Hematopoietic multipotent progenitor cell treated with erythropoietin and hydrocortisone succinate and interleukin-3 and kit ligand, for 6 days (in vitro differentiated cells): ENCODE results near the gene FNIP2.
"Not testable (repeated sequence)": the region's sequence is repeated elsewhere in the genome, so short reads cannot be mapped to it uniquely, and the experiment has no call there.

Experiments used
- DNase-seq: peaks from one replicate; pipeline ENCODE4 v3.0.0-alpha.2; 2015

The FNIP2 gene

DNA sequence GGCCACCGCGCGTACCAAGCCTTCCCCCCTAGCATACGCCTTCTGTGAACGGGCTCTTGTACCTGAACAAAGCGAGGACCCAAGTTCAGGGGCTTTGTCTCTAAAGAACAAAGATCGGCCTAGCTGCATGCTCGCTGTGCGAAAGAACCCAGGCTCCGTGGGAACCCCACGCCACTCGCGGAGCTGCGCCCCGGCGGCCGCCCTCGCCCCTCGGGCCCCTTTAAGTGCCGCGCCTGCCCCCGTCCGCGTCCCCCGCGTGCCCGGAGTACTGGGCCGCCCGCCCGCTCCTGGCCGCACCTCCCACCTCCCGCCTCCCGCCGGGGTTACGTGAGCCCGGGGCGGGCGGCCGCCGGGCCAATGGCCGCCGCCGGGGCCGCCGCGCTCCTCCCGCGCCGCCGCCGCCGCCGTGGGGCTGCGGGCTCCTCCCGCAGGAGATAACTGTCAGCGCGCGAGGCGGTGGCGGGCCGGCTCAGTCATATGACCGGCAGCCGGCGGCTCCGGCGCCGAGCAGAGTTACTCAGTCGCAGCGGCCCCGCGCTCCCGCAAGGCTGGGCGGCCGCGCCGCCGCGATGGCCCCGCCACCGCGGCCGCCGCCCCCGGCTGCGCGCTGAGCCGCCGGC, at the start of gene FNIP2:
TSS of gene FNIP2 (plus strand) at position 472 of the 620 bp plus-strand sequence. CDS start 187 bp downstream, outside the sequence.
- peak; percentile 80 for DNase-seq

DNA sequence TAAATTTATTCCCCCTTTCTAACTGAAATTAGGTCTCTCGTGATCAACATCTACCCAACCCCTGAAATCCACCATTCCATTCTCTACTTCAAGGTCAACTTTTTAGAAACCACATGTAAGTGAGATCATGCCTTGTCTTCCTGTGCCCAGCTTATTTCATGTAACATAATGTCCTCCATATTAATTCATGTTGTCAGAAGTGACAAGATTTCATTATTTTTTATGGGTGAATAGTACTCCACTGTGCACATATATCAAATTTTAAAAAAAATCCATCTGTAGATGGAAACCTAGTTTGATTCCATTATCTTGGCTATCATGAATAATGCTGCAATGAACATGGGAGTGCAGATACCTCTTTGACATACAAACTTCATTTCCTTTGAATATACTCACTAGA, 47.1 kb upstream of the FNIP2 start:
- no peak for DNase-seq

DNA sequence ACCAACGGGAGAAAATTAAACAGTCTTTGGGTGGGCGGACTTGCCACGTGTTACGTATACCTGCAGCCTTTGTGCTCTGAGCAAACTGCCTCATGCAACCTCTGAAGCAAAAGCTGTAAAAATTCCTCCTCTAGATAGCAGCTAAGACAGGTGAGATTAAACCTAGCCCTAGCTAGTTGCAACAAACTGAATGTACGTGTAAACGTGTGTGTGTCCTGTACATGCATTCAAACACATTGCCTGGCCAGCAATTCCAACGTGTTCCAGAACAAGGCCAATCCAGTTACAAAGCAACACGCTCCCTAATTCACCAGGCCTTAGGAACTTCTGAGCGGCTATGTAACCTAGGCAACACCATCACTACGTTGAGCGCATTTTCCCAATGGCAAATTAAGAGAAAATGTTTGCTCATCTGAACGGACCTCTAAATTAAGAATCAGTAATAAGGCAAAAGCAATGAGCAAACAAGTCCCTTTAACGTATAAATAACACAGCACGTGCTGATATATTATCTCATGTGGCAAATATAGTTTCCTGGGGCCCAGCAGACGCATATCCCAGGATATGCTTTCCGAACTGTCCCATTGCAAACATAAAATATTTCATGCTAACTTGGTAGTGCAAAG, 46.4 kb upstream of the FNIP2 start:
- DNase-seq = peak; percentile 44

DNA sequence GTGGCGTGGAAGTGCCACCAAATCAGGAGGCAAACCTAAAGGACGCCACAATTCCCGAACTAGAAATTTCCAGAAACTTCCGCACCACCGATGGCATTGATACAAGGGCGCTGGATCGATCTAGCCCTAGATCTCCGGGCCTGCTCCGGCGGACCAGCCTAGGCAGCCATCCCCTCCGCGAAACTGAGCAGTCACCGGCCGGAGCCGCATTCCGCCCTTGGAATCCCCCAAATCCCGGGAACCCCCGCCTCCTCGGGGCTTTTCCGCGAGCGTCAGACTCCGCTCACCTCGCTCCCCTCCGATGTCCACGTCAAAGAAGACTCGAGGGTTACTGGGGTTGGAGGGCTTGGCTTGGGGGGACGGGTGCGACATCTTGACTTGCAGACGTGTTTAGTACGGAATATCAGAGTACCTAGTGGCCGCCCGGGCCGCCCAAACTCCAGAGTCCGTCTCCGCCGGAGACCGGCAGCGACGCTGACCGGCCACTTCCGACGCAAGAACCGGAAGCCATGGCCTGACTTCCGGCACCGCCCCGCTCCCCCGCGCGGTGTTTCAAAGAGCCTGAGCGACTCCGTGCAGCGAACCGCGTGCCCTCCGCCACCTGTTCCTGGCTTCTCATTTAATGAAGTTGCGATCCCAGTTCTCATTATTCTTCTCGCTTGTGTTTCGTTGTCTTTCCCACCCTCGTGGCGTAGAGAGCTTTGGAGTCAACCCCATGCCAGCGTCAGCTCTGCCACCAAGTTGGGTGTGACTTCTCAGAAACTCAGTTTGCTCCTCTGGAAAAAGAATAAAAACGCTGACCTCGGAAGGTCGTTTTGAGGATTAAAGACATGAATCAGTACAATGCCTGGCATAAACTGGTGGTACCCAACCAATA, 45.7 kb upstream of the FNIP2 start, which contains the start of gene PPID:
TSS of gene PPID (minus strand) at position 480 of the 877 bp plus-strand sequence. CDS start at position 372, 108 bp downstream.
- peak; percentile 92 for DNase-seq

DNA sequence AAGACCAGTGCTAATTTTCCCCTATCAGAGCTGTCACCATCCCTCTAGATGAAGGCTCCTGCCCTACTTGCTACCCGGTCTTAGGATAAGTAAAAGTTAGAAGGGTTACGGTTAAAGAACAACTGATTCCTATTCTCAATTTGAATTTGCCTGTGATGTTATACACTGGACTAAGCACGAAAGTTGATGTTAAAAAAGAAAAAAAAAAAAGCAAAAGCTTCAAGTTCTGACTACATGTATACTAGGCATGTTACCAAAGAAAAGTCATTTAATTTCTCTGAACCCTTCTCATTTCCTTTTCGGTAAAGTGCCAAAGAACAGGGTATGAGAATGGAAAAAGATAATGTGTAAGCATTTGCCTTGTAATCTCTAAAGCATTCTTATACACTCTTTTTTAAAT, 44.2 kb upstream of the FNIP2 start:
- no peak for DNase-seq

DNA sequence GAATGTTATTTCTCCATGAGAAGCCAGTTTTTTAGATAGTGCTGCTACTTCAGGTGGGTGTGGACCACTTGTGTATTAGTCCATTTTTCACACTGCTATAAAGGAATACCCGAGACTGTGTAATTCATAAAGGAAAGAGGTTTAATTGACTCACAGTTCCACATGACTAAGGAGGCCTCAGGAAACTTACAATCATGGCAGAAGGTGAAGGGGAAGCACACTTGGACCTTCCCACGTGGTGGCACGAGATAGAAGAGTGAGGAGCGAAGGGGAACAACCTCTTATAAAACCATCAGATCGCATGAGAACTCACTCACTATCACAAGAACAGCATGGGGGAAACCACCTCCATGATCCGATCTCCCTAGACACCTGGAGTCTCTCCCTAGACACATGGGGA, 42.2 kb upstream of the FNIP2 start:
- DNase-seq = no peak

DNA sequence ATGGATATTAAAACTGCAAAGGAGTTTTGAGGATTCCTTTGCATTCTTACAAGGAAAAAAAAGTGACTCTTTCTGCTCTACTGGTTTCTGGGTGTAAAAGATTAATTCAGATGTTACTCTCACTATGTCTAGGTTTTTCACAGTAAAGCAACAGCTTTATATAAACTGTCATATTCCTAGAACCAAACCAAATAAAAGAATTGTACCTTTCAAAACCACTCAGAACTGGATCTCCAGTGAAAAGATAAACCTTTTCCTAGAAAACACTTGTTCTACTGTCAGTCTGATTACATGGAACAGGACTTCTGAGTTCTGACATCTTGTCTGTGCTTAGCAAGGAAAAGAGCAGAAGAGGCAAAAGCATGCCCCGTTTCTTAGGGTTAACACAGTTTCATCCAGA, 40.6 kb upstream of the FNIP2 start:
- DNase-seq = no peak

DNA sequence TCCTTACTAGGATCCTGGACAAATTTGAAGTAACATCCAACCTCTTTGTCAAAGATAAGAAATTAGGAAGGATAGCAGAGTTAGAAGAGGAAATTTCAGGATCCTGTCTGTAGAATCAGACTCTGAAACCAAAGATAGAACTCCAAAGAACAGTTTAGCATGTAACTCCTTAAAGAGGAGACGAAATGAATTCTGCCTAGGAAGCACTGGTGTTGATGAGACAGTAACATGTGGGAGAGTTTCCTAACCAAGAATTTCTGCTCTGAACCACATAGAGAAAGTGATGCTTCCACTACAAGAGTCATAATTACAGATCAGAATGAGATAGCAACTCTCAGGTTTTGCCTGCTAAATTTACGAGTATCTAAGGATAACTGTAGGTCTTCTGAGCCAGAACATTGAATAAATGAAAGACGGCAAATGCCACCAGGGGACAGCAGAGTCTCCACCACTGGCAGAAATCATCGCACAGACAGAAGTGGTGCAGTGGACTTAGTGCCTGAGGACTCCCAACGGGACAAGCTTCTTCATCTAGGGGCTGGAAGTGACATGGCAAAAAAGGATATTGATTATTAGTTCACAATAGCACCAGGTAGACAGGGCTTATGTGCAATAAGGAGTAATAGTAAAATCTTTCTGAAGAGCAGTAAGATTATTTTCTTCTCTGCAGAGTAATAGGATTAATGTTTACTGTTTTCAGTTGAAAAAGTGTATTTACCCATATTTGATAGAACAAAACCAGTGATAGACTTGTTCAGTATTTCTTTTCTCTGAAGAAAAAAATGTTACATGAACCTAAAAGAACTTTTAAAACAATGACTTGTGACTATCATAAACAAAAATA, 38.9 kb upstream of the FNIP2 start:
- peak; percentile 85 for DNase-seq

DNA sequence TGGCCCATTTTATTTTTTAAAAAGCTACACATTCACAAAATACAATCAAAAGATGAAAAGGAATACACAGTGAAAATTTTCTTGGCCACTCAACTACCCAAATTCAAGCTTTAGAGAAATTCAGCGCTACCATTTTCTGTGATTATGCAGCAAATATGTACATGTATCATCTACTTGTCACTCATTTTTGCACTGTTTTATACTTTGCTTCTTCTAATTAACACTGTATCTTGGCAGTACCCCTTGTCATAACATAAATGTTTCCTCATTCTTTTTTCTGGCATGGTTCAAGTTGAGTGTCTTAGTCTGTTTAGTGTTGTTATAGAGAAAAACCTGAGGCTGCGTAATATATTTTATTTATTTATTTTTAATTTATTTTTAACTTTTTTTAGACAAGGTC, 30.0 kb upstream of the FNIP2 start:
- DNase-seq = no peak

DNA sequence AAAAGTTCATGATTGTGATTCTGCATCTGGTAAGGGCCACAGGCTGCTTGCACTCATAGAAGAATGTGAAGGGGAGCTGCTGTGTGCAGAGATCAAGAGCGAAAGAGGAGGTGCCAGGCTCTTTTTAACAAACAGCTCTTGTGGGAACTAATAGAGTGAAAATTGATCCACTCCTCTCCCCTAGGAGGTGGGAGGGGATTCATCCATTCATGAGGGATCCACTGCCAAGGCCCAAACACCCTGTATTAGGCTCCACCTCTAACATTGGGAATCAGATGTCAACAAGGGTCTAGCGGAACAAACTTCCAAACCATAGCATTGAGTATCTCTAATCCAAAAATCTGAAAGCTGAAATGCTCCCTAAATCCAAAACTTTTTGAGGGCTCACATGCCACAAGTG, 29.2 kb upstream of the FNIP2 start:
- DNase-seq = no peak

DNA sequence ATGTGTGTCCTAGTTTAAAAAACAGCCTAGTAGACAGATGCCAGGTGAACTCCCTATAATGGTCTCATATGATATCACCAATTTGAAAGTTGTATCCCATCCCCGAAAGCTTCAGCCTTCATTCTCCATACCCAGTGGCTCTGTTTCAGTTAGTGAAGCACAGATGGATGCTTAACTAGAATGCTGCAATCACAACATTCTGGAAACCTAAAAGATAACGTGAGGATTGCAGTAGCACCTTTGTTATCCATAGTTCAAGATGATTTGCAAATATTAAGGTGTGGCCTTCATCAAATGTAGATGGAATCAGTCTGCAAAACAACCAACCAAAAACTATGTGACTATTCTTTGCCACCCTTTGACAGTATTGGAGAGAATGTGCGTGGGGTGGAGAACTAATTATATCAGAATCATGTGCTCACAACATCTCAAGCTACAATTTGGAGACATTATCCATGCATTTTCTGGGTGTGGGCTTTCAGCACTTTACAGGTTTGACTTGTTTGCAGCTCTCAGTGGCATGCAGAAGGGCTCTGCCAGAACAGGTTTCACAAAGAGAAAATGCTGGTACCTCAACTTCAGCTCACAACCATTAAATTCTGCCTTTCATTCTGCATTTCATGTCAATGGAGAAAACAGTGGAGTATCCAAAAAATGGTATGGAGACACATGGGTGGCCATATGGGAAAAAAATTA, 27.4 kb upstream of the FNIP2 start:
- no peak for DNase-seq

DNA sequence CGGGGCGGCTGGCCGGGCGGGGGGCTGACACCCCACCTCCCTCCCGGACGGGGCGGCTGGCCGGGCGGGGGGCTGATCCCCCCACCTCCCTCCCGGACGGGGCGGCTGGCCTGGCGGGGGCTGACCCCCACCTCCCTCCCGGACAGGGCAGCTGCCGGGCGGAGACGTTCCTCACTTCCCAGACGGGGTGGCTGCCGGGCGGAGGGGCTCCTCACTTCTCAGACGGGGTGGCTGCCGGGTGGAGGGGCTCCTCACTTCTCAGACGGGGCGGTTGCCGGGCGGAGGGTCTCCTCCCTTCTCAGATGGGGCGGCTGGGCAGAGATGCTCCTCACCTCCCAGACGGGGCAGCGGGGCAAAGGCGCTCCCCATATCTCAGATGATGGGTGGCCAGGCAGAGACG, 22.3 kb upstream of the FNIP2 start:
- not testable (repeated sequence) for DNase-seq

DNA sequence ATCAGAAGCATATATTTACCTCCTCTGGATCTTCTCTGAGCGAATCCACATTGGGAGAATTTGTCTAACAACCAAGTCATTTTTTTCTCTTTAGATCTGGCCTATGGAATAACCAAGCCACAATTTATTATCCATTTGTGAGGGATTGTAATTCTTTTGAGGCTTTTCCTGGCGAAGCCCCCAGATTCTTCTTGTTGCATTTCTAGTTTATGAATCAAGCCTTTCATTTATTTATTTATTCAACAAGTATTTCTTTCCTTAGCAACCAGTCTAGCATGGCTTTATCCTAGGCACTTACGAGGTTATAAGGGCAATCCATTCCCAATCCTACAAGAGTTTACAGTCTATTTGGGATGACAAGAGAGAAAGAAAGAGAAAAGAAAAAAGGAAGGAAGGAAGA, 18.4 kb upstream of the FNIP2 start:
- no peak for DNase-seq

DNA sequence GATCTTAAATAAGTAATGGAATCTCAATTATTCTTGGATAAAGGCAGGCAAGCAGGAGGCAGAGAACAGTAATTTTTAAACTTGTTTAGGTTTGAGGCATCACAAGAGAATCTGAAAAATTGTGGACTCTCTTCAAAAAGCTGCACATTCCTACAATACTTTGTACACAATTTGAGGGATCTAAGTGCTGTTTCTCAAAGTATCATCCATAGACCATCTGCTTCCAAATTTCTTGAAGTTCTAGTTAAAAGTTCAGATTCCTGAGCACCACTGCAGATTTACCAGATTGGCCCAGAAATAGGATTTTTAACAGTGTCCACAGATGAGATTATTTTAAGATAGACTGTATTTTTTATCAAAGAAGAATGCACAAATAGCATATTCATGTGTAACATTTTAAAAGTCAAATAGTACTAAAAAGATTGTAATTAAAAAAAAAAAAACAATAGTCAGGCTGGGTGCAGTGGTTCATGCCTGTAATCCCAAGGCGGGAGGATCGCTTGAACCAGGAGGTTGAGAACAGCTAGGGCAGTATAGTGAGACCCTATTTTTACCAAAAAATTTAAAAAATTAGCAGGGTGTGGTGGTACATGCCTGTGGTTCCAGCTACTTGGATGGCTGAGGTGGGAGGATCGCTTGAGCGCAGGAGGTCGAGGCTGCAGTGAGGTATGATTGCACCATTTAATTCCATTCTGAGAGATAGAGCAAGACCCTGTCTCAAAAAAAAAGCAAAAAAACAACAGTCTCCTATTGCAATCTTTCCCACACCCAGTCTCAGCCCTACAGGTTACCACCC, 14.2 kb upstream of the FNIP2 start:
- DNase-seq = no peak

DNA sequence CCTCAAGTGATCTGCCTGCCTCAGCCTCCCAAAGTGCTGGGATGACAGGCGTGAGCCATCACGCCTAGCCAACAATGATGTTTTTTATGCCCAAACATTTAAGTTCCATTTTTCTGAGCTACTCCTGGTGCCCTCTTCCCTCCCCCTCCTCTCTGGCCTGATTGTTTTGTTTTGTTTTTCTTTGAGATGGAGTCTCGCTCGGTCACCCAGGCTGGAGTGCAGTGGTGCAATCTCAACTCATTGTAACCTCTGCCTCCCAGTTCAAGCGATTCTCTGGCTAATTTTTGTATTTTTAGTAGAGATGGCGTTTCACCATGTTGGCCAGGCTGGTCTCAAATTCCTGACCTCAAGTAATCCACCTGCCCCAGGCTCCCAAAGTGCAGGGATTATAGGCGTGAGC, 13.0 kb upstream of the FNIP2 start:
- DNase-seq = not testable (repeated sequence)

DNA sequence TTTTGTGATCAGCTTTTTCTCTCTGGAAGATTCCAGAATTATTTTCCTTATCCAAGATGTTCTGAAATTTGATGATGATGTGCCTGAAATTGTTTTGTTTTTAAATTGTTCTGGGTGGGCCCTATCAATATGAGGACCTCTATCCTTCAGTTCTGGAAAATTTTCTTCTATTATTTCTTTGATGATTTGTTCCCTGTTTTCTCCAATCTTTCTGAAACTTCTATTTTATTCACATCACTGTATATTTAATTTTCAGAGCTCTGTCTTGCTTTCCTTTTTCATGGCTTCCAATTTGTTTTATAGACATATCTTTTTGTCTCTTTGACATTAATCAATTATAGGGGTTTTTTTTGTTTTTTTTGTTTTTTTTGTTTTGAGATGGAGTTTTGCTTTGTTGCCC, 12.2 kb upstream of the FNIP2 start:
- DNase-seq = no peak

DNA sequence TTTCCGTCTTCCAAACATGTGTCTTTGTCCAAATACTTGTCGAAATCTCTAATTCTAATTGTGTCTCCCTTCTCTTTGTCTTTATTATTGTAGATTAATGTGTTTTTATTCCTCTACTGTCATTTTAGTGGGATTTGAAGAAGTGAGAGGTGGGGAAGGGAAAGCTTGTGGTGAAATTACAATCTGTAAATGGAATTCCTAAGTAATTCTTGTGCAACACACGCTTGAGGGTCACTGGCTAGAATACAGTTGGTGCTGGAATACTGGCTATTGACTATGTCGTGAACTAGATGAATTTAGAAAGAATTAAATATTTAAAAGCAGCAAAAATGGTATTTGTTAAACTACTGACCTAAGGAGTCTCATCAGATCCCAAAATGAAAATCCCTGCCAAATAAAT, 10.7 kb upstream of the FNIP2 start:
- no peak for DNase-seq

DNA sequence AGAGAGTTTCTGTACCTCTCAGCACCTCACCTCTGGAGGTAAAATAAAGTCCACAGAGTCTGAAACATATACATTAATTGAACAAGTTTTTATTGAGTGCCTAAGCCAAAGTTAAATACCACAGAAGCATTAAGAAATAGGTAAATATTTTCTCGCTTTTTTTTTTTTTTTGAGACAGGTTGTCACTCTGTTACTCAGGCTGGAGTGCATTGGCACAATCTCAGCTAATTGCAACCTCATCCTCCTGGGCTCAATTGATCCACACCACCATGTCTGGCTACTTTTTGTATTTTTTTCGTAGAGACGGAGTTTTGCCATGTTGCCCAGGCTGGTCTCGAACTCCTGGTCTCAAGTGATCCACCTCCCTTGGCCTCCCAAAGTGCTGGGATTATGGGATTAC, 10.1 kb upstream of the FNIP2 start:
- DNase-seq = no peak

DNA sequence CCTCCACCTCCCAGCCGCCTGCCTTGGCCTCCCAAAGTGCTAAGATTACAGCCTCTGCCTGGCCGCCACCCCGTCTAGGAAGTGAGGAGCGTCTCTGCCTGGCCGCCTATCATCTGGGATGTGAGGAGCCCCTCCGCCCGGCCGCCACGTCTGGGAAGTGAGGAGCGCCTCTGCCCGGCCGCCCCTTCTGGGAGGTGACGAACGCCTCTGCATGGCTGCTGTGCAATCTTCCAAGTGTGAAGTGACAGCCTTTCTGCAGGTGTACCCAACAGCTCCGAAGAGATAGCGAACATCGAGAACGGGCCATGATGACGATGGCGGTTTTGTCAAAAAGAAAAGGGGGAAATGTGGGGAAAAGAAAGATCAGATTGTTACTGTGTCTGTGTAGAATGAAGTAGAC, 9.3 kb upstream of the FNIP2 start:
- not testable (repeated sequence) for DNase-seq

DNA sequence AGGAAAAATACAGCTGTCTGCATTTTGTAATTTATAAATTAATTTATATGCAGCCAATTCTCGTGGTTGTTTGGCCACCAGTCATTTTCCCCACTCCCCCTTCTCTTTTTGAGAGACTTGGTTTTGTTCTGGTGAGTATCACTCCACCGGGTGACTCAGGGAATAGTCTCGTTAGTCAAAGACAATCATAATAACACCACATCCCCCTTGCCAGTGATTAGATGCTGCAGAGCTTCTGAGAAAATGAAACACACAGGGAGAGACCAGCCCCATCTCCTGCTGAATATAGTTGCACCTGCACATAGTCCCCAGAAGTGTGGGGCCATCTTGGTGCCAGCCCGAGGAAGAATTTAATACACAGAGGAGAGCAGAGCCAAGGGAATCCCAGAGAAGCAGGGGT, 8.0 kb upstream of the FNIP2 start:
- DNase-seq = no peak

DNA sequence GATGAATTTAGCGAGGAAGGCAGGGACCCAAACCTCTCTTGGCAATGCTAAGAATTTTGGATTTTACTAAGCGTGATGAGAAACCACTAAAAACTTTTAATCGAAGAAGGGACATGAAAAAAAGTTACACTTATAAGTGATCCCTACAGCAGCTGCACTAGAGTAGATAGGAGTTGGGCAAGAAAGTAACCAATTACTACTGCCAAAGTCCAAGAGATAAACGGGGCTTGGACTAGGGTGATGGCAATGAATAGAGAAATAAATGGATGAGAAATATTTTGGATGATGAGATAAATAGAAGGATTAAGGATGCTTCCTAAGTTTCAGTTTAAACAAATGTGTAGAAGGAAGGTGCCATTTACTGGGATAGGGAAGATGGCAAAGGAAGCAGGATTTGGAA, 6.3 kb upstream of the FNIP2 start:
- no peak for DNase-seq

DNA sequence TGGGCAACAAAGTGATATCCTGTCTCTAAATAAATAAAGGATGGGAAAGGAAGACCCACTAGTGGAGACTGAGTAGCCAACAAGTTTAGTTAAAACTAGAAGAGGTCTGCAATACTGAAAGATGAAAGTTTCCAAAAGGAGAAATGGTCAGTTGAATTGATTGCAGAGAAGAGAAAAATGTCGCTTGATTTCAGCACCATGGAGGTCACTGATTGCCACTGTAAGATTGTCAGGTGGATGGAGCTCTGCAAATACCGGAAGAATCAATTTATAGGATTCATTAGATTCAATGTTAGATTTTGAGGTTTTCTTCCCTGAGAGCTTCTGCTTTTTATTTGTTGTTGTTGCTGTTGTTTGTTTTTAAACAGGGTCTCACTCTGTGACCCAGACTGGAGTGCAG, 5.4 kb upstream of the FNIP2 start:
- DNase-seq = no peak
